ENCODE measurements around the gene FBXL17. TPM values are rescaled to one million over a fixed set of nuclear protein-coding genes. Genes with fewer than 3 reads are reported as not detected.

FBXL17 gene
- polyA plus RNA-seq, 2 of the 4 experiments (the other 2 are of a cell fraction) = 8.7 to 9.1 TPM

DNA sequence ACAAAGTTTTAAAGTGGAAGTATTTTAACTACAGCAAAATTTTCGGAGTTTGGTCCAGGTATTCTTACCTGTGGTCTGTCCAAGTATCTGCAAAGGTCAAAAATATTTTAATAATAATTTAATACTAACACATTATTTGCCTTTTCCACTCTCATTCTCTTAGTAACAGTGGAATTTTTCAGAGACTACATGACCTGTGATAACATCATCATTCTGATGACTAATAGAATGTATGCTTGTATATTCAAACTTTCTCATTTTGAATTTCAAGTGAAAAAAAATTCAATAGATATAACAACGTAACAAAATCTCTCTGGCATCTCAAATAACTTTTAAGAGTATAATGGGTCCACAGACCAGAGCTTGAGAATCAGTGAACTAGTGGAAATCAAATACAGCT lies 78.3 kb downstream of the FBXL17 start (continued):
- TF ChIP-seq, protein P1, sequence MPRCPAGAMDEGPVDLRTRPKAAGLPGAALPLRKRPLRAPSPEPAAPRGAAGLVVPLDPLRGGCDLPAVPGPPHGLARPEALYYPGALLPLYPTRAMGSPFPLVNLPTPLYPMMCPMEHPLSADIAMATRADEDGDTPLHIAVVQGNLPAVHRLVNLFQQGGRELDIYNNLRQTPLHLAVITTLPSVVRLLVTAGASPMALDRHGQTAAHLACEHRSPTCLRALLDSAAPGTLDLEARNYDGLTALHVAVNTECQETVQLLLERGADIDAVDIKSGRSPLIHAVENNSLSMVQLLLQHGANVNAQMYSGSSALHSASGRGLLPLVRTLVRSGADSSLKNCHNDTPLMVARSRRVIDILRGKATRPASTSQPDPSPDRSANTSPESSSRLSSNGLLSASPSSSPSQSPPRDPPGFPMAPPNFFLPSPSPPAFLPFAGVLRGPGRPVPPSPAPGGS (IDR thresholded peaks at IDR 0.05) = no peak
- TF ChIP-seq ESRRA (IDR thresholded peaks at IDR 0.05; ENCODE audit: borderline replicate concordance, low read length) (no peak), SMC3 (IDR thresholded peaks at IDR 0.05) (no peak)

DNA sequence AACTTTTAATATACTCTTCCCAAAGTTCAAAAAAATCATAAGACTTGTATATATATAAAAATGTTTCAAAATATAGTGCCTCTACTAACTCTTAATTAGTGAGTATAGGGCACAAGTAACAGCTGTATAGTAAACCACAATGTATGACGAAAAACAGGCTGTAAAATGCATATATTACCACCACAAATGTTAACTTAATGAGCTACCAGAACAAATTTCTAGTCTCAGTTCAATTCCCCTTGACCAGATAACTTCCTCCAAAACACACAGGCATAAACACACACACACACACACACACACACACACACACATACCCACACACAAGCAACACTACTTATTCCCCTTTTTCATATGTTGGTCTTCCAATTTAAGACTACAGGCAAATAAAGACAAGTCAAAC lies 78.8 kb downstream of the FBXL17 start:
- FAIRE-seq (no peak), ATAC-seq (no peak), DNase-seq (ENCODE audit: low read depth in 1 of 2, low spot score in 1 of 2) (no peak)
- no peaks in the 10 kb centered on the region for H3K9me3 ChIP-seq
- TF ChIP-seq, protein P2, sequence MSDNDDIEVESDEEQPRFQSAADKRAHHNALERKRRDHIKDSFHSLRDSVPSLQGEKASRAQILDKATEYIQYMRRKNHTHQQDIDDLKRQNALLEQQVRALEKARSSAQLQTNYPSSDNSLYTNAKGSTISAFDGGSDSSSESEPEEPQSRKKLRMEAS (IDR thresholded peaks at IDR 0.05) = no peak
- TF ChIP-seq MYC (IDR thresholded peaks at IDR 0.05; ENCODE audit: borderline replicate concordance, low read length) = no peak
- no peak for TF ChIP-seq MAFK (IDR thresholded peaks at IDR 0.05; ENCODE audit: partially characterized antibody)
- TF ChIP-seq, protein P3, sequence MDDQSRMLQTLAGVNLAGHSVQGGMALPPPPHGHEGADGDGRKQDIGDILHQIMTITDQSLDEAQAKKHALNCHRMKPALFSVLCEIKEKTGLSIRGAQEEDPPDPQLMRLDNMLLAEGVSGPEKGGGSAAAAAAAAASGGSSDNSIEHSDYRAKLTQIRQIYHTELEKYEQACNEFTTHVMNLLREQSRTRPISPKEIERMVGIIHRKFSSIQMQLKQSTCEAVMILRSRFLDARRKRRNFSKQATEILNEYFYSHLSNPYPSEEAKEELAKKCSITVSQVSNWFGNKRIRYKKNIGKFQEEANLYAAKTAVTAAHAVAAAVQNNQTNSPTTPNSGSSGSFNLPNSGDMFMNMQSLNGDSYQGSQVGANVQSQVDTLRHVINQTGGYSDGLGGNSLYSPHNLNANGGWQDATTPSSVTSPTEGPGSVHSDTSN (IDR thresholded peaks at IDR 0.05) = no peak
- TF ChIP-seq CBX2 (IDR thresholded peaks at IDR 0.05; ENCODE audit: borderline replicate concordance, low read depth) = no peak
- TF ChIP-seq RAD21 (conservative IDR thresholded peaks at IDR 0.05 in 1 of 2, IDR thresholded peaks at IDR 0.05 in 1 of 2) = no peak
- TF ChIP-seq GATA3 (IDR thresholded peaks at IDR 0.05; ENCODE audit: borderline replicate concordance) = no peak
- TF ChIP-seq PHF8 (IDR thresholded peaks at IDR 0.05; ENCODE audit: borderline replicate concordance, low read depth) = no peak
- no peak for TF ChIP-seq CEBPB (IDR thresholded peaks at IDR 0.05)
- no peak for TF ChIP-seq NR3C1 (IDR thresholded peaks at IDR 0.05)
- TF ChIP-seq SREBF2 (IDR thresholded peaks at IDR 0.05) = no peak
- TF ChIP-seq RCOR1 (IDR thresholded peaks at IDR 0.05; ENCODE audit: low read depth, low read length) = no peak
- TF ChIP-seq RNF2 (IDR thresholded peaks at IDR 0.05; ENCODE audit: borderline replicate concordance, low read depth) = no peak
- no peak for TF ChIP-seq EHMT2 (IDR thresholded peaks at IDR 0.05; ENCODE audit: low read depth)
- TF ChIP-seq FOSL2 (IDR thresholded peaks at IDR 0.05) = no peak
- TF ChIP-seq FOSL2 (CRISPR knock-in tag; IDR thresholded peaks at IDR 0.05) = no peak
- TF ChIP-seq, protein P4, sequence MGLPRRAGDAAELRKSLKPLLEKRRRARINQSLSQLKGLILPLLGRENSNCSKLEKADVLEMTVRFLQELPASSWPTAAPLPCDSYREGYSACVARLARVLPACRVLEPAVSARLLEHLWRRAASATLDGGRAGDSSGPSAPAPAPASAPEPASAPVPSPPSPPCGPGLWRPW (IDR thresholded peaks at IDR 0.05) = no peak
- 75% methylated on average over 1 of the region's 1 CpG for WGBS (ENCODE audit: missing lambda C conversion rate)
- ChIA-PET POLR2A (no interaction called here), CTCF (no interaction called here)
- H3K4me1 ChIP-seq = no peaks in the 10 kb centered on the region
- H3K4me3 ChIP-seq = no peak overlapping the region
- no peak overlapping the region for H3K27ac ChIP-seq
- no peak overlapping the region for H3K4me2 ChIP-seq

DNA sequence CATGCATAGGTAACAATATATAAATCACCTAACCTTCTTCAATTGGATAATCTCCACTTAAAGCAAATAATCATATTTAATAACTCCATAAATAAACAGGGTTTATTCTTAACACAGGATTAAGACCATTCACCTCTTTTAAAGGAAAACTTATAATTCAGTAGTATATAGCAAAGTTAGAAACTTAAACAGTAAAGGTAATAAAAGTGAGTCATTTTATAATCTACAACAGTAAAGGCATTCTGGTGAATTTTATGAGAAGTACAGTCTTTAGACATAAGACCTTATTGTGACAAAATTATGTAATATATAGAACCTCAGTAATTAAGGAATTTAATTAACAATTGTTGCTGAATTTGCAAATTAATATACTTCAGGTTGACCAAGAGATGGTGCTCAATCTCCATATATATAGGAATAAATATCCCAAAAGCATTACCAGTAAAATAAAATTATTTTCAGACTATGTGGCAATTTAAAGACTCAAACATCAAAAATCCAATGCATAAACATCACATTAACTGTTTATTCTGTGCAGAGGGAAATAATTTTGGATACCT lies 84.8 kb downstream of the FBXL17 start:
- POLR2A ChIA-PET = no interaction called here
- no peak overlapping the region for H3K4me2 ChIP-seq
- no peak for ATAC-seq
- H3K27ac ChIP-seq = no peak overlapping the region
- CTCF ChIA-PET = interaction anchor here (0.6 to 1.1 kb wide), 2 partner anchors 26 to 38 kb away, joined by 3 to 4 read pairs; no protein-coding TSS in a partner anchor
- H3K9me3 ChIP-seq = no peaks in the 10 kb centered on the region
- peak; percentile 61 for TF ChIP-seq MAFK (IDR thresholded peaks at IDR 0.05; ENCODE audit: partially characterized antibody)
- TF ChIP-seq ESRRA (IDR thresholded peaks at IDR 0.05; ENCODE audit: borderline replicate concordance, low read length) = no peak
- peaks cover 11% of the 10 kb centered on the region; the same call in 1 of the 3 replicates for H3K4me1 ChIP-seq
- no peak for DNase-seq (ENCODE audit: low read depth in 1 of 2, low spot score in 1 of 2)
- H3K4me3 ChIP-seq = no peak overlapping the region
- FAIRE-seq = peak; percentile 23

Measured in A549 (cell line).